Measurements from ENCODE around the gene EFCAB11. TPM values are rescaled to one million over a fixed set of nuclear protein-coding genes. Genes with fewer than 3 reads are reported as not detected.

Gene EFCAB11
- total RNA-seq, 2 experiments from 2014 or later, result 9.2 to 11.6 TPM

- no peaks in the 10 kb centered on the region for H3K36me3 Mint-ChIP-seq
- no peak for ATAC-seq (ENCODE audit: low read depth)
- H3K4me3 Mint-ChIP-seq, result no peak overlapping the region
- peaks cover 1% of the 10 kb centered on the region for H3K4me1 Mint-ChIP-seq
- peaks cover 14% of the 10 kb centered on the region for H3K27me3 Mint-ChIP-seq
- no peaks in the 10 kb centered on the region for H3K9me3 Mint-ChIP-seq
- no peak for DNase-seq
- no peak overlapping the region for H3K27ac Mint-ChIP-seq
- POLR2A ChIA-PET, result no interaction called here
Observed at GRCh38 chr14:89912667-89913211, 41.8 kb downstream of the EFCAB11 start.

- H3K27me3 Mint-ChIP-seq, result peaks cover 14% of the 10 kb centered on the region
- DNase-seq (no peak), ATAC-seq (ENCODE audit: low read depth) (no peak)
- peaks cover 1% of the 10 kb centered on the region for H3K4me1 Mint-ChIP-seq
- H3K4me3 Mint-ChIP-seq, result no peak overlapping the region
- no peak overlapping the region for H3K27ac Mint-ChIP-seq
- H3K36me3 Mint-ChIP-seq, result no peaks in the 10 kb centered on the region
- H3K9me3 Mint-ChIP-seq, result no peaks in the 10 kb centered on the region
- POLR2A ChIA-PET, result no interaction called here
Observed at GRCh38 chr14:89912221-89912620, 42.3 kb downstream of the EFCAB11 start.

GRCh38 chr14:89911010-89911919 is 43.3 kb downstream of the EFCAB11 start:
- no peak overlapping the region for H3K4me3 Mint-ChIP-seq
- DNase-seq (no peak), ATAC-seq (ENCODE audit: low read depth) (no peak)
- H3K27me3 Mint-ChIP-seq, result peaks cover 14% of the 10 kb centered on the region
- peaks cover 1% of the 10 kb centered on the region for H3K4me1 Mint-ChIP-seq
- no peaks in the 10 kb centered on the region for H3K9me3 Mint-ChIP-seq
- no peak overlapping the region for H3K27ac Mint-ChIP-seq
- no peaks in the 10 kb centered on the region for H3K36me3 Mint-ChIP-seq
- POLR2A ChIA-PET, result no interaction called here

GRCh38 chr14:89910691-89911009 is 43.9 kb downstream of the EFCAB11 start:
- H3K9me3 Mint-ChIP-seq, result no peaks in the 10 kb centered on the region
- POLR2A ChIA-PET, result no interaction called here
- H3K27ac Mint-ChIP-seq, result no peak overlapping the region
- peaks cover 12% of the 10 kb centered on the region for H3K27me3 Mint-ChIP-seq
- peaks cover 2% of the 10 kb centered on the region for H3K4me1 Mint-ChIP-seq
- DNase-seq (no peak), ATAC-seq (ENCODE audit: low read depth) (no peak)
- no peaks in the 10 kb centered on the region for H3K36me3 Mint-ChIP-seq
- H3K4me3 Mint-ChIP-seq, result no peak overlapping the region

GRCh38 chr14:89909586-89909985 is 44.9 kb downstream of the EFCAB11 start:
- POLR2A ChIA-PET, result no interaction called here
- ATAC-seq (ENCODE audit: low read depth), result no peak
- Mint-ChIP-seq H3K9me3 (no peaks in the 10 kb centered on the region), H3K4me3 (no peak overlapping the region), H3K27me3 (peaks cover 12% of the 10 kb centered on the region), H3K4me1 (peaks cover 2% of the 10 kb centered on the region), H3K36me3 (no peaks in the 10 kb centered on the region), H3K27ac (no peak overlapping the region)
- no peak for DNase-seq

GRCh38 chr14:89908712-89909450 is 45.6 kb downstream of the EFCAB11 start:
- H3K36me3 Mint-ChIP-seq, result no peaks in the 10 kb centered on the region

GRCh38 chr14:89907655-89908054 is 46.9 kb downstream of the EFCAB11 start:
- Mint-ChIP-seq H3K9me3 (no peaks in the 10 kb centered on the region), H3K4me1 (peaks cover 12% of the 10 kb centered on the region), H3K27me3 (peaks cover 8% of the 10 kb centered on the region), H3K36me3 (no peaks in the 10 kb centered on the region), H3K4me3 (no peak overlapping the region), H3K27ac (no peak overlapping the region)
- POLR2A ChIA-PET, result no interaction called here
- DNase-seq (no peak), ATAC-seq (ENCODE audit: low read depth) (no peak)

More at GRCh38 chr14:89908712-89909450, 45.6 kb downstream of the EFCAB11 start:
- Mint-ChIP-seq H3K4me1 (peaks cover 5% of the 10 kb centered on the region), H3K9me3 (no peaks in the 10 kb centered on the region), H3K27ac (no peak overlapping the region), H3K4me3 (no peak overlapping the region), H3K27me3 (peaks cover 12% of the 10 kb centered on the region)
- POLR2A ChIA-PET, result no interaction called here
- ATAC-seq (ENCODE audit: low read depth), result no peak
- no peak for DNase-seq

GRCh38 chr14:89906000-89906399 is 48.5 kb downstream of the EFCAB11 start:
- POLR2A ChIA-PET, result no interaction called here
- ATAC-seq (ENCODE audit: low read depth) (no peak), DNase-seq (no peak)
- H3K4me3 Mint-ChIP-seq, result no peak overlapping the region
- peaks cover 5% of the 10 kb centered on the region for H3K27me3 Mint-ChIP-seq
- no peak overlapping the region for H3K27ac Mint-ChIP-seq
- no peaks in the 10 kb centered on the region for H3K9me3 Mint-ChIP-seq
- H3K4me1 Mint-ChIP-seq, result peaks cover 12% of the 10 kb centered on the region
- no peaks in the 10 kb centered on the region for H3K36me3 Mint-ChIP-seq

- no peak for DNase-seq
- Mint-ChIP-seq H3K4me1 (peaks cover 12% of the 10 kb centered on the region), H3K36me3 (no peaks in the 10 kb centered on the region), H3K9me3 (no peaks in the 10 kb centered on the region), H3K4me3 (no peak overlapping the region), H3K27me3 (peaks cover 2% of the 10 kb centered on the region), H3K27ac (no peak overlapping the region)
- POLR2A ChIA-PET, result no interaction called here
- ATAC-seq (ENCODE audit: low read depth), result no peak
Observed at GRCh38 chr14:89903340-89903952, 51.1 kb downstream of the EFCAB11 start.

GRCh38 chr14:89902881-89903280 is 51.6 kb downstream of the EFCAB11 start:
- H3K9me3 Mint-ChIP-seq, result no peaks in the 10 kb centered on the region
- no peak overlapping the region for H3K4me3 Mint-ChIP-seq
- ATAC-seq (ENCODE audit: low read depth), result no peak
- peaks cover 12% of the 10 kb centered on the region for H3K4me1 Mint-ChIP-seq
- H3K27me3 Mint-ChIP-seq, result peaks cover 2% of the 10 kb centered on the region
- POLR2A ChIA-PET, result no interaction called here
- DNase-seq, result no peak
- H3K27ac Mint-ChIP-seq, result no peak overlapping the region
- no peaks in the 10 kb centered on the region for H3K36me3 Mint-ChIP-seq

- Mint-ChIP-seq H3K27me3 (no peaks in the 10 kb centered on the region), H3K4me3 (no peak overlapping the region), H3K36me3 (no peaks in the 10 kb centered on the region), H3K4me1 (peaks cover 12% of the 10 kb centered on the region), H3K27ac (no peak overlapping the region), H3K9me3 (no peaks in the 10 kb centered on the region)
- no peak for DNase-seq
- no peak for ATAC-seq (ENCODE audit: low read depth)
- POLR2A ChIA-PET, result no interaction called here
Observed at GRCh38 chr14:89900802-89901201, 53.7 kb downstream of the EFCAB11 start.

GRCh38 chr14:89899917-89900663 is 54.4 kb downstream of the EFCAB11 start:
- Mint-ChIP-seq H3K4me3 (no peak overlapping the region), H3K9me3 (no peaks in the 10 kb centered on the region), H3K36me3 (no peaks in the 10 kb centered on the region), H3K27me3 (no peaks in the 10 kb centered on the region), H3K4me1 (peaks cover 10% of the 10 kb centered on the region), H3K27ac (no peak overlapping the region)
- DNase-seq (no peak), ATAC-seq (ENCODE audit: low read depth) (no peak)
- POLR2A ChIA-PET, result interaction anchor here (0.6 kb wide), 1 partner anchor 166 kb away, joined by 5 read pairs; no protein-coding TSS in a partner anchor

GRCh38 chr14:89899291-89899690 is 55.2 kb downstream of the EFCAB11 start:
- H3K27me3 Mint-ChIP-seq, result no peaks in the 10 kb centered on the region
- ATAC-seq (ENCODE audit: low read depth), result no peak
- POLR2A ChIA-PET, result interaction anchor here (0.6 kb wide), 1 partner anchor 165 kb away, joined by 5 read pairs; no protein-coding TSS in a partner anchor
- no peak overlapping the region for H3K27ac Mint-ChIP-seq
- peaks cover 10% of the 10 kb centered on the region for H3K4me1 Mint-ChIP-seq
- no peaks in the 10 kb centered on the region for H3K36me3 Mint-ChIP-seq
- no peak for DNase-seq
- no peak overlapping the region for H3K4me3 Mint-ChIP-seq
- no peaks in the 10 kb centered on the region for H3K9me3 Mint-ChIP-seq
